CD4-positive, alpha-beta T cell (primary cell): Measurements from ENCODE around the gene CCS. TPM values are rescaled to one million over a fixed set of nuclear protein-coding genes. Genes with fewer than 3 reads are reported as not detected.
"Not testable (repeated sequence)": the region's sequence is repeated elsewhere in the genome, so short reads cannot be mapped to it uniquely, and the experiment has no call there.

Experiments used
- ATAC-seq: fragments of 200-7000 bp; cut with Tn5 transposase; one replicate; pipeline ENCODE4 v1.10.0; 2022; ENCODE audit warnings: mild to moderate bottlenecking; ENCODE audit not compliant: poor library complexity
- CTCF ChIA-PET: fragments of 350-600 bp; sonication (Branson Sonifier 250); formaldehyde crosslinking; loops from one replicate; lab custom pipeline; 2021; ENCODE audit warnings: antibody characterized with exemption, inconsistent platforms; lab: Charles Lee
- POLR2A ChIA-PET: fragments of 350-600 bp; sonication (Branson Sonifier 250); formaldehyde crosslinking; loops from one replicate; lab custom pipeline; 2021; ENCODE audit warnings: antibody characterized with exemption, inconsistent platforms; lab: Charles Lee
- DNase-seq, 14 experiments: peaks; one replicate each; pipeline ENCODE4 v3.0.0-alpha.2; 2013 to 2020; ENCODE audit warnings: mixed read lengths in 2 of 14
- H3K27ac ChIP-seq, 2 donors: one replicate each; pipeline versions ENCODE4 v1.5.1 to v1.7.0; 2013; ENCODE audit warnings: low read length in 2 of 2, low read depth in 1 of 2, mild to moderate bottlenecking in 1 of 2
- H3K27me3 ChIP-seq, 2 experiments: 1 replicate in 1 of 2; 2 replicates in 1 of 2; pipeline versions ENCODE4 v1.6.1 to v1.7.0; 2013; ENCODE audit warnings: low read length in 2 of 2, control low read depth in 1 of 2, mild to moderate bottlenecking in 1 of 2, moderate library complexity in 1 of 2; ENCODE audit not compliant: insufficient read depth in 2 of 2, control insufficient read depth in 1 of 2
- H3K36me3 ChIP-seq: one replicate; pipeline ENCODE4 v1.6.1; 2013; ENCODE audit warnings: low read length, control low read depth; ENCODE audit not compliant: insufficient read depth
- H3K4me1 ChIP-seq: one replicate; pipeline ENCODE4 v1.6.1; 2013; ENCODE audit warnings: low read length, control low read depth; ENCODE audit not compliant: insufficient read depth
- H3K4me3 ChIP-seq: one replicate; pipeline ENCODE4 v1.5.1; 2013; ENCODE audit warnings: mild to moderate bottlenecking, low read length, moderate library complexity
- H3K9me3 ChIP-seq, 2 experiments: 1 replicate in 1 of 2; 2 replicates in 1 of 2; pipeline versions ENCODE4 v1.6.1 to v1.7.0; 2013; ENCODE audit warnings: low read length in 2 of 2, mild to moderate bottlenecking in 2 of 2, control low read depth in 1 of 2, moderate library complexity in 1 of 2; ENCODE audit not compliant: control insufficient read depth in 1 of 2, insufficient read depth in 1 of 2
- H3K27ac Mint-ChIP-seq: one replicate; pipeline ENCODE4 v1.8.0; 2020; ENCODE audit warnings: mixed read lengths
- H3K27me3 Mint-ChIP-seq: one replicate; pipeline ENCODE4 v1.8.0; 2021; ENCODE audit warnings: mixed read lengths
- H3K36me3 Mint-ChIP-seq: one replicate; pipeline ENCODE4 v1.8.0; 2021; ENCODE audit warnings: low read depth, mixed read lengths
- H3K4me1 Mint-ChIP-seq: one replicate; pipeline ENCODE4 v1.8.0; 2021; ENCODE audit warnings: low read depth, mixed read lengths
- H3K4me3 Mint-ChIP-seq: one replicate; pipeline ENCODE4 v1.8.0; 2020; ENCODE audit warnings: mild to moderate bottlenecking, mixed read lengths
- H3K9me3 Mint-ChIP-seq: one replicate; pipeline ENCODE4 v1.8.0; 2020; ENCODE audit warnings: mixed read lengths
- CTCF ChIP-seq: fragments of 200-600 bp; IDR thresholded peaks from one replicate; pipeline ENCODE4 v1.8.0; 2022; ENCODE audit warnings: antibody characterized with exemption, mild to moderate bottlenecking
- intact Hi-C, 2 experiments: fragments of 100-400 bp; cut with DNase I in 1 of 2; cut with micrococcal nuclease in 1 of 2; formaldehyde crosslinking; loops; one replicate each; pipeline versions ENCODE4 v1.15.1 to v1.9.0; 2023 to 2025; cut with DNase I, micrococcal nuclease
- total RNA-seq, 174 experiments: library from RNA in 2 of 174; stranded (reverse) in 2 of 174; gene quantifications; one replicate each; pipeline ENCODE4 v1.2.3 and lab custom pipeline; 2021 to 2026

The CCS gene
- total RNA-seq, 2 experiments from 2014 or later: 25.4 to 26.3 TPM

GRCh38 chr11:66638177-66639065 is 45.4 kb downstream of the CCS start, which contains the start of gene RBM4:
TSS of gene RBM4 (plus strand) at chr11:66638703. CDS start at chr11:66639712, 1,009 bp downstream.
- peaks cover 40% of the 10 kb centered on the region for H3K36me3 ChIP-seq
- ATAC-seq (peak; percentile 89), DNase-seq (peak; percentile 90 to 99 (median 94))
- peak within 1 kb of the TSS; percentile 97 for H3K4me3 Mint-ChIP-seq
- ChIA-PET CTCF (interaction anchor here (0.8 to 5.4 kb wide), 7 partner anchors 8 to 46 kb away, joined by 3 to 47 read pairs (median 4); partner anchors contain the start of genes CCDC87, CCS, RBM14 and RBM4B), POLR2A (interaction anchor here (0.6 to 15.8 kb wide), 39 partner anchors 9 to 1860 kb away, joined by 3 to 511 read pairs (median 6); partner anchors contain the start of genes ACTN3, CCDC87, CCS and CTSF)
- intact Hi-C loops: loop anchor here (1.0 to 2.0 kb wide), 5 partner anchors 19 to 60 kb away; partner anchors contain the start of genes CCDC87 (in 2 of the 2), CCS (in 2 of the 2), RBM4B (in 2 of the 2) and RBM14 (in 1 of the 2)
- peak within 1 kb of the TSS; percentile 94 for H3K27ac ChIP-seq
- H3K27me3 ChIP-seq: no peaks in the 10 kb centered on the region
- peaks cover 74% of the 10 kb centered on the region for H3K36me3 Mint-ChIP-seq
- H3K4me1 Mint-ChIP-seq: peaks cover 73% of the 10 kb centered on the region
- peak within 1 kb of the TSS; percentile 89 for H3K27ac Mint-ChIP-seq
- peak within 1 kb of the TSS; percentile 82 for H3K4me3 ChIP-seq
- peaks cover 62% of the 10 kb centered on the region for H3K4me1 ChIP-seq
- no peaks in the 10 kb centered on the region for H3K9me3 Mint-ChIP-seq
- TF ChIP-seq CTCF: no peak
- no peaks in the 10 kb centered on the region for H3K27me3 Mint-ChIP-seq
- H3K9me3 ChIP-seq: no peaks in the 10 kb centered on the region

GRCh38 chr11:66639066-66639813 is 46.3 kb downstream of the CCS start:
- no peak for TF ChIP-seq CTCF
- peaks cover 67% of the 10 kb centered on the region for H3K4me1 ChIP-seq
- DNase-seq (peak in 8 of 14 experiments; percentile 7 to 75 (median 30)), ATAC-seq (peak; percentile 6)
- H3K9me3 Mint-ChIP-seq: no peaks in the 10 kb centered on the region
- POLR2A ChIA-PET: interaction anchor here (0.8 to 15.8 kb wide), 22 partner anchors 8 to 638 kb away, joined by 3 to 511 read pairs (median 7); partner anchors contain the start of genes ACTN3, CCDC87, CCS and CTSF
- intact Hi-C loops: loop anchor here in 1 of 2 experiments (2.0 kb wide), 1 partner anchor 60 kb away; no protein-coding TSS in a partner anchor
- H3K4me1 Mint-ChIP-seq: peaks cover 80% of the 10 kb centered on the region
- H3K27ac Mint-ChIP-seq: peak overlapping the region; percentile 89
- H3K27me3 ChIP-seq: no peaks in the 10 kb centered on the region
- H3K36me3 Mint-ChIP-seq: peaks cover 79% of the 10 kb centered on the region
- H3K4me3 ChIP-seq: peak overlapping the region; percentile 82
- H3K4me3 Mint-ChIP-seq: peak overlapping the region; percentile 97
- H3K9me3 ChIP-seq: no peaks in the 10 kb centered on the region
- peak overlapping the region; percentile 94 for H3K27ac ChIP-seq
- CTCF ChIA-PET: interaction anchor here (0.8 to 5.4 kb wide), 5 partner anchors 9 to 95 kb away, joined by 3 to 47 read pairs (median 12); partner anchors contain the start of genes CCDC87, CCS, RBM14 and RBM4B
- no peaks in the 10 kb centered on the region for H3K27me3 Mint-ChIP-seq
- H3K36me3 ChIP-seq: peaks cover 49% of the 10 kb centered on the region

- ChIA-PET CTCF (interaction anchor here (1.1 to 5.4 kb wide), 3 partner anchors 21 to 96 kb away, joined by 3 to 47 read pairs (median 32); partner anchors contain the start of genes RBM14 and RBM4B), POLR2A (interaction anchor here (1.5 to 15.8 kb wide), 10 partner anchors 9 to 203 kb away, joined by 5 to 511 read pairs (median 18); partner anchors contain the start of genes ACTN3, CCDC87, CCS and RBM14)
- peak overlapping the region; percentile 97 for H3K4me3 Mint-ChIP-seq
- Histone ChIP-seq H3K27ac (peak overlapping the region; percentile 3 to 26), H3K4me3 (peak overlapping the region; percentile 82), H3K4me1 (peaks cover 72% of the 10 kb centered on the region), H3K36me3 (peaks cover 52% of the 10 kb centered on the region)
- H3K9me3 Mint-ChIP-seq, H3K27me3 Mint-ChIP-seq, H3K27me3 ChIP-seq, ATAC-seq, H3K9me3 ChIP-seq, DNase-seq: not testable (repeated sequence)
- intact Hi-C loops: loop anchor here (2.0 kb wide), 2 partner anchors 15 to 61 kb away; no protein-coding TSS in a partner anchor
- peaks cover 81% of the 10 kb centered on the region for H3K4me1 Mint-ChIP-seq
- peak overlapping the region; percentile 89 for H3K27ac Mint-ChIP-seq
- H3K36me3 Mint-ChIP-seq: peaks cover 79% of the 10 kb centered on the region
Measured at GRCh38 chr11:66639814-66640340, 46.9 kb downstream of the CCS start.
